HG02870 (cell line): ENCODE measurements around the gene CYP19A1.
"Not testable (repeated sequence)": the region's sequence is repeated elsewhere in the genome, so short reads cannot be mapped to it uniquely, and the experiment has no call there.

ENCODE experiments used
- ATAC-seq: cut with Tn5 transposase; IDR thresholded peaks from one replicate; pipeline ENCODE4 v1.9.1; 2021; ENCODE audit warnings: mild to moderate bottlenecking, moderate library complexity; ENCODE audit not compliant: unreplicated experiment

Gene CYP19A1

GRCh38 chr15:51189669-51190385 is 148.6 kb downstream of the CYP19A1 start:
- ATAC-seq, result no peak

GRCh38 chr15:51188791-51189190 is 149.6 kb downstream of the CYP19A1 start:
- ATAC-seq, result not testable (repeated sequence)

GRCh38 chr15:51186891-51187290 is 151.5 kb downstream of the CYP19A1 start:
- ATAC-seq, result no peak

GRCh38 chr15:51186181-51186705 is 152.2 kb downstream of the CYP19A1 start:
- no peak for ATAC-seq

- no peak for ATAC-seq
Observed at GRCh38 chr15:51185213-51186159, 152.9 kb downstream of the CYP19A1 start.

- no peak for ATAC-seq
Observed at GRCh38 chr15:51184627-51185026, 153.8 kb downstream of the CYP19A1 start.

- ATAC-seq, result no peak
Observed at GRCh38 chr15:51183076-51183475, 155.3 kb downstream of the CYP19A1 start.

GRCh38 chr15:51181905-51182304 is 156.5 kb downstream of the CYP19A1 start:
- no peak for ATAC-seq

GRCh38 chr15:51181221-51181620 is 157.2 kb downstream of the CYP19A1 start:
- no peak for ATAC-seq

GRCh38 chr15:51180534-51180933 is 157.9 kb downstream of the CYP19A1 start:
- ATAC-seq, result no peak

GRCh38 chr15:51180011-51180410 is 158.4 kb downstream of the CYP19A1 start:
- no peak for ATAC-seq

GRCh38 chr15:51172193-51172592 is 166.2 kb downstream of the CYP19A1 start:
- ATAC-seq, result no peak

GRCh38 chr15:51171634-51171932 is 166.8 kb downstream of the CYP19A1 start:
- ATAC-seq, result no peak

GRCh38 chr15:51170882-51171633 is 167.3 kb downstream of the CYP19A1 start:
- no peak for ATAC-seq

GRCh38 chr15:51168700-51169099 is 169.7 kb downstream of the CYP19A1 start:
- no peak for ATAC-seq

GRCh38 chr15:51163843-51164242 is 174.6 kb downstream of the CYP19A1 start:
- ATAC-seq, result no peak

GRCh38 chr15:51162865-51163762 is 175.3 kb downstream of the CYP19A1 start:
- no peak for ATAC-seq

- ATAC-seq, result no peak
Observed at GRCh38 chr15:51161491-51162220, 176.7 kb downstream of the CYP19A1 start.

- no peak for ATAC-seq
Observed at GRCh38 chr15:51160484-51160883, 177.9 kb downstream of the CYP19A1 start.
